Measurements from ENCODE around the gene KMT2B. TPM values are rescaled to one million over a fixed set of nuclear protein-coding genes. Genes with fewer than 3 reads are reported as not detected.

KMT2B gene
- total RNA-seq, 1 experiment from 2014 or later, result 54.2 TPM

- H3K9me3 Mint-ChIP-seq (ENCODE audit: unreplicated experiment), result no peaks in the 10 kb centered on the region
- H3K27ac Mint-ChIP-seq (ENCODE audit: unreplicated experiment), result peak overlapping the region; percentile 82
- Histone ChIP-seq H3K4me1 (peaks cover 8% of the 10 kb centered on the region), H3K9me3 (no peaks in the 10 kb centered on the region), H3K36me3 (ENCODE audit: control insufficient read depth, insufficient read depth, low read length) (no peaks in the 10 kb centered on the region), H3K4me3 (ENCODE audit: low read depth, low read length) (peak overlapping the region; percentile 91), H3K27me3 (replicated peaks; ENCODE audit: control insufficient read depth, insufficient read depth, low read length) (no peaks in the 10 kb centered on the region)
- BruUV-seq (replicated peaks), result no TSS peak
- peaks cover 17% of the 10 kb centered on the region for H3K36me3 Mint-ChIP-seq (ENCODE audit: insufficient read depth, unreplicated experiment)
- peaks cover 3% of the 10 kb centered on the region for H3K27me3 Mint-ChIP-seq (ENCODE audit: insufficient read depth, unreplicated experiment)
- H3K4me3 Mint-ChIP-seq (ENCODE audit: unreplicated experiment), result peak overlapping the region; percentile 81
- DNase-seq, result no peak
- POLR2A ChIA-PET, result interaction anchor here (0.6 kb wide), 1 partner anchor 19 kb away, joined by 3 read pairs; no protein-coding TSS in a partner anchor
- CTCF ChIA-PET, result interaction anchor here (0.6 to 0.9 kb wide), 2 partner anchors 13 to 19 kb away, joined by 3 to 5 read pairs; no protein-coding TSS in a partner anchor
- intact Hi-C loops (cut with micrococcal nuclease; ENCODE audit: unreplicated experiment), result loop anchor here (5.0 kb wide), 1 partner anchor 68 kb away; the partner anchor contains the start of gene COX6B1
- peaks cover 16% of the 10 kb centered on the region for H3K4me1 Mint-ChIP-seq (ENCODE audit: low read depth, unreplicated experiment)
- TF ChIP-seq CTCF (IDR thresholded peaks at IDR 0.05; ENCODE audit: insufficient read depth in 1 of 2, low read depth in 1 of 2, low read length in 1 of 2, severe bottlenecking in 1 of 2, unreplicated experiment in 1 of 2), result no peak
Measured at GRCh38 chr19:35715355-35715809, 2.4 kb upstream of the KMT2B start.

GRCh38 chr19:35715981-35716800 lies 1.6 kb upstream of the KMT2B start:
- no peak for DNase-seq
- ChIA-PET CTCF (interaction anchor here (0.6 to 0.9 kb wide), 2 partner anchors 19 to 24 kb away, joined by 3 read pairs; no protein-coding TSS in a partner anchor), POLR2A (no interaction called here)
- Mint-ChIP-seq H3K9me3 (ENCODE audit: unreplicated experiment) (no peaks in the 10 kb centered on the region), H3K27me3 (ENCODE audit: insufficient read depth, unreplicated experiment) (peaks cover 2% of the 10 kb centered on the region), H3K27ac (ENCODE audit: unreplicated experiment) (peak overlapping the region; percentile 82), H3K36me3 (ENCODE audit: insufficient read depth, unreplicated experiment) (peaks cover 22% of the 10 kb centered on the region), H3K4me3 (ENCODE audit: unreplicated experiment) (peak overlapping the region; percentile 81), H3K4me1 (ENCODE audit: low read depth, unreplicated experiment) (peaks cover 16% of the 10 kb centered on the region)
- BruUV-seq (replicated peaks), result TSS peak; percentile 18
- peaks cover 8% of the 10 kb centered on the region for H3K4me1 ChIP-seq
- no peaks in the 10 kb centered on the region for H3K27me3 ChIP-seq (replicated peaks; ENCODE audit: control insufficient read depth, insufficient read depth, low read length)
- peak overlapping the region; percentile 91 for H3K4me3 ChIP-seq (ENCODE audit: low read depth, low read length)
- no peak for TF ChIP-seq CTCF (IDR thresholded peaks at IDR 0.05; ENCODE audit: insufficient read depth in 1 of 2, low read depth in 1 of 2, low read length in 1 of 2, severe bottlenecking in 1 of 2, unreplicated experiment in 1 of 2)
- no peaks in the 10 kb centered on the region for H3K9me3 ChIP-seq
- H3K36me3 ChIP-seq (ENCODE audit: control insufficient read depth, insufficient read depth, low read length), result no peaks in the 10 kb centered on the region
- intact Hi-C loops (cut with micrococcal nuclease; ENCODE audit: unreplicated experiment), result loop anchor here (1.0 to 5.0 kb wide), 3 partner anchors 69 to 205 kb away; partner anchors contain the start of gene COX6B1

- H3K36me3 ChIP-seq (ENCODE audit: control insufficient read depth, insufficient read depth, low read length), result peaks cover 1% of the 10 kb centered on the region; the same call in 1 of the 2 replicates
- peak overlapping the region; percentile 91 for H3K4me3 ChIP-seq (ENCODE audit: low read depth, low read length)
- ChIA-PET POLR2A (no interaction called here), CTCF (no interaction called here)
- TF ChIP-seq CTCF (IDR thresholded peaks at IDR 0.05; ENCODE audit: insufficient read depth in 1 of 2, low read depth in 1 of 2, low read length in 1 of 2, severe bottlenecking in 1 of 2, unreplicated experiment in 1 of 2), result peak; percentile 89 to 94
- H3K27me3 ChIP-seq (replicated peaks; ENCODE audit: control insufficient read depth, insufficient read depth, low read length), result no peaks in the 10 kb centered on the region
- peaks cover 29% of the 10 kb centered on the region for H3K36me3 Mint-ChIP-seq (ENCODE audit: insufficient read depth, unreplicated experiment)
- peaks cover 8% of the 10 kb centered on the region for H3K4me1 ChIP-seq
- H3K4me1 Mint-ChIP-seq (ENCODE audit: low read depth, unreplicated experiment), result peaks cover 16% of the 10 kb centered on the region
- no TSS peak for BruUV-seq (replicated peaks)
- intact Hi-C loops (cut with micrococcal nuclease; ENCODE audit: unreplicated experiment), result loop anchor here (1.0 to 5.0 kb wide), 9 partner anchors 15 to 214 kb away; partner anchors contain the start of genes COX6B1 and LIN37
- no peaks in the 10 kb centered on the region for H3K9me3 ChIP-seq
- H3K27me3 Mint-ChIP-seq (ENCODE audit: insufficient read depth, unreplicated experiment), result no peaks in the 10 kb centered on the region
- peak overlapping the region; percentile 82 for H3K27ac Mint-ChIP-seq (ENCODE audit: unreplicated experiment)
- no peaks in the 10 kb centered on the region for H3K9me3 Mint-ChIP-seq (ENCODE audit: unreplicated experiment)
- DNase-seq, result peak; percentile 95 to 98
- peak overlapping the region; percentile 81 for H3K4me3 Mint-ChIP-seq (ENCODE audit: unreplicated experiment)
Measured at GRCh38 chr19:35716801-35717664, 770 bp upstream of the KMT2B start.

All from Caco-2 (cell line).